Nephron progenitor cell (in vitro differentiated cells): ENCODE data around the gene LGR5.

Experiments used
- DNase-seq: peaks from one replicate; pipeline ENCODE4 v3.0.0; 2021
- H3K27ac Mint-ChIP-seq: 2 replicates; pipeline ENCODE4 v1.8.0; 2021; ENCODE audit warnings: mild to moderate bottlenecking, moderate library complexity, mixed read lengths
- H3K27me3 Mint-ChIP-seq: 2 replicates; pipeline ENCODE4 v1.8.0; 2021; ENCODE audit warnings: mild to moderate bottlenecking, low read depth, mixed read lengths; ENCODE audit not compliant: poor library complexity
- H3K36me3 Mint-ChIP-seq: 2 replicates; pipeline ENCODE4 v1.8.0; 2021; ENCODE audit warnings: low read depth, mixed read lengths
- H3K4me1 Mint-ChIP-seq: 2 replicates; pipeline ENCODE4 v1.8.0; 2021; ENCODE audit warnings: mixed read lengths
- H3K4me3 Mint-ChIP-seq: 2 replicates; pipeline ENCODE4 v1.8.0; 2021; ENCODE audit warnings: mild to moderate bottlenecking, moderate library complexity, mixed read lengths
- H3K9me3 Mint-ChIP-seq: 2 replicates; pipeline ENCODE4 v1.8.0; 2021; ENCODE audit warnings: mild to moderate bottlenecking, moderate library complexity, mixed read lengths
- CTCF ChIP-seq: fragments of 200-600 bp; sonication (generic); IDR thresholded peaks from 2 replicates; pipeline ENCODE4 v1.5.0; 2021; ENCODE audit warnings: antibody characterized with exemption

LGR5 gene

DNA sequence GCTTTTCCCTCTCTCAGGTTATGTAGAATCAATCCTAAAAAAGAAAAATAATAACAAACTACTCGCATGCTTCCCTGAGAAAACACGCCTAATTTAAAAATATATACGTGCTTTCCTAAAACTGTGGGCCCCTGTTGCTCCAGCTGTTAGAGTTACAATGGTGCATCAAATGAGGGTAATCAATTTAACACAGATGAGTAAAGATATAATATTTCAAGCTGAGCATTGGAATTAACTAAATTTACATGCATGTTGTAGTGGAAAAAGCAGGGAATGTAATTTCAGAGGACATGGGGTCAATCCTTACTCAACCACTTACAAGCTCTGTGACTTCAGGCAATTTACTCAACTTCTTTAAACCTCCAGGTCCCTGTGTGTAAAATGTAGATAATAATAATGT is 22.4 kb upstream of the LGR5 start:
- peaks cover 16% of the 10 kb centered on the region for H3K36me3 Mint-ChIP-seq
- no peak overlapping the region for H3K27ac Mint-ChIP-seq
- peaks cover 4% of the 10 kb centered on the region for H3K4me1 Mint-ChIP-seq
- peaks cover 6% of the 10 kb centered on the region for H3K27me3 Mint-ChIP-seq
- no peak for TF ChIP-seq CTCF
- H3K9me3 Mint-ChIP-seq, result peaks cover 19% of the 10 kb centered on the region
- no peak for DNase-seq
- H3K4me3 Mint-ChIP-seq, result no peak overlapping the region

- Mint-ChIP-seq H3K27ac (no peak overlapping the region), H3K36me3 (no peaks in the 10 kb centered on the region), H3K4me1 (peaks cover 4% of the 10 kb centered on the region), H3K9me3 (no peaks in the 10 kb centered on the region), H3K4me3 (no peak overlapping the region), H3K27me3 (peaks cover 6% of the 10 kb centered on the region)
- no peak for TF ChIP-seq CTCF
- no peak for DNase-seq
Observed at GRCh38 chr12:71420775-71421406, 18.7 kb upstream of the LGR5 start.

- DNase-seq, result no peak
- no peaks in the 10 kb centered on the region for H3K27me3 Mint-ChIP-seq
- H3K4me3 Mint-ChIP-seq, result no peak overlapping the region
- TF ChIP-seq CTCF, result no peak
- H3K9me3 Mint-ChIP-seq, result no peaks in the 10 kb centered on the region
- H3K4me1 Mint-ChIP-seq, result no peaks in the 10 kb centered on the region
- H3K27ac Mint-ChIP-seq, result no peak overlapping the region
- no peaks in the 10 kb centered on the region for H3K36me3 Mint-ChIP-seq
Observed at GRCh38 chr12:71425568-71426299, 13.9 kb upstream of the LGR5 start.

DNA sequence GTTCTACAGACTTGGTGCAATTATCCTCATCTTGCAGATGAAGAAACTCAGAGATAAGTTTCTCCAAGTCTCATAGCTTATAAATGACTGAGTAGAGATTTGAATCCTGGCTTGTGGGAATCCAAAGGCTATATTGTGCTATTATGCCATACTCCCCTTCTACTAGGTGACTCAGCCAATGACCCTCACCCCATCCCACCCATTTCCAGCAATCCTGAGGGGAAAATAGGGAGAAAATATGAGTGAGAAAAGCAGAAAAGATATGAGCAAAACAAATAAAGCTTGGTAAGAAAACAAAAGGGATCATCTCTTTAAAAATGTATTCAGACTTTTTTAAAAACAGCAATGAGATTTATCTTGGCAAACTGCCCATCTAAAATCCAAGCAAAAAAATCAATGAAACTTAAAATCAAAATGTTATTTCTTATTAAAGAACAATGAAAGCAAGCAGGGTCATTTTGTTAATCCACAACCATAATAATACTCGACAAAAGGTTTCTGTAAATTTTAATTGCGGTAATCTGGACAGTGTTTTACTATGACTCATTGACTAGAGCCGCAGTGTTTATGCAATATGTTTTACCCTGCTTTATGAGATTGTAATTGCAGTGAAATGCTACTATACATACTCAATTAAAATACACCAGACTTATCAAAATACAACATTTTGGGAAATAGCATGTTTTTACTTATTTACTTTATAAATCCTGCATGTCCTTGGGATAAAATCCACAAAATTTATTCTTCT is 13.1 kb upstream of the LGR5 start:
- DNase-seq, result no peak
- Mint-ChIP-seq H3K27me3 (no peaks in the 10 kb centered on the region), H3K9me3 (no peaks in the 10 kb centered on the region), H3K4me1 (no peaks in the 10 kb centered on the region), H3K4me3 (no peak overlapping the region), H3K36me3 (no peaks in the 10 kb centered on the region), H3K27ac (no peak overlapping the region)
- TF ChIP-seq CTCF, result no peak

DNA sequence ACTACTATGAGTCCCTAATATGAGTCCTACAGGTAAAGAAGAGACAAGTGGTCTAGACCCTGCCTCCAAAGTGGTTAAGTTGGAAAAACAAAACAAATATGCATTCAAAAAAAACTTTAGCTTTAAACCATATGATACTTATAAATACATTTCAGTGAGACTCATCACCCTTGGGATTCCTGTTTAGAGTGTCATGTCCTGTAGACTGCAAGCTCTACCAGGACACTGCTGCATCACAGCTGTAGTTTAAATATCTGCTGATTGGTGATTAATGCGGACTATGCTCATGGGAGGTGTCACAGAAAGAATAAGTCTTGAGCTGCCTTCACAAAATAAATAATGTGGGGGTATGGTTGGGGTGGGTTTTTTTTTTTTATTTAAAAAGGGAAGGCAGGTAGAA is 8.8 kb upstream of the LGR5 start:
- Mint-ChIP-seq H3K36me3 (peaks cover 10% of the 10 kb centered on the region), H3K4me1 (no peaks in the 10 kb centered on the region), H3K27me3 (peaks cover 12% of the 10 kb centered on the region), H3K4me3 (no peak overlapping the region), H3K9me3 (peaks cover 34% of the 10 kb centered on the region), H3K27ac (no peak overlapping the region)
- TF ChIP-seq CTCF, result no peak
- no peak for DNase-seq
